GM21723 (cell line): Measurements from ENCODE around the gene SPACA7.
"Not testable (repeated sequence)": the region's sequence is repeated elsewhere in the genome, so short reads cannot be mapped to it uniquely, and the experiment has no call there.

Source experiments
- ATAC-seq: cut with Tn5 transposase; IDR thresholded peaks from one replicate; pipeline ENCODE4 v1.9.1; 2021; ENCODE audit warnings: mild to moderate bottlenecking, moderate library complexity; ENCODE audit not compliant: unreplicated experiment

Gene SPACA7

GRCh38 chr13:112349681-112350080 is 26.5 kb upstream of the SPACA7 start:
- no peak for ATAC-seq

DNA sequence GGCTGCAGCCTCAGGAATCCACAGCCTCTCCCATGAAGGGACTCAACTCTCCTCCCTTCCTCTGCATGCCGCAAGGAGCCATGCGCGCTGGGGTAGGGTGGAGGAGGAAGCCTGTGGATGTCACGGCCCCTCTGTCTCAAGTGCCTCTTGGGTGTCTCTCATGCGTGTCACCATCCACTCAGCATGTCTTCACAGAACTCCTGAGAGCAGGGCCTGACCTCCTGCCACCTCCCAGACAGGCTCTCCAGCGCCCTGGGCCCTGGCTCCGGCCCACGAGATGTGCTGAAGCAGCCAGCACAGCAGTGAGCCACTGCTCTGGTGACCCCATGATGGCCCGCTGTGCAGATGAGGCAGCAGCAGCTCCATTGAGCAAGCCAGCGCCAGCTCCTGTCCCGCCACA is 25.9 kb upstream of the SPACA7 start:
- no peak for ATAC-seq

- ATAC-seq = no peak
Measured at GRCh38 chr13:112351825-112352224, 24.3 kb upstream of the SPACA7 start.

DNA sequence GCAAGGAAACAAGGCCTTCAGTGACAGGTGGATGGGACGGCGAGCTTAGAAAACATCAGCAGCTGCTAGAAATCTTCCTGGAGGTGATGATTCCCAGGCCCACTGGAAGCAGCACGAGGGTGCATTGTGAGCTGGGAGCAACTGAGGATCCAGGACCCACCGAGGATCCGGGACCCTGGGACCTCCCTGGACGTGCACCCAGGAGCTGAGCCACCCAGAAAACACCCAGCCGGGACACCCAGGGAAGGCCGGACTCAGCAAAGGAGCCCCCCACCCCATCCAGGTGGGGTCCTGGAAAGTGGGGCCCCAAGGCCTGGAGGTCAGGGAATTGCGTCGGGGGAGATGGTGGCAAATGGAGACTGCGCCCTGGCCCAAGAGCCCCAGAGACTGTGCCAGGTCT is 22.3 kb upstream of the SPACA7 start:
- no peak for ATAC-seq

GRCh38 chr13:112354330-112355273 is 21.6 kb upstream of the SPACA7 start:
- ATAC-seq = no peak

DNA sequence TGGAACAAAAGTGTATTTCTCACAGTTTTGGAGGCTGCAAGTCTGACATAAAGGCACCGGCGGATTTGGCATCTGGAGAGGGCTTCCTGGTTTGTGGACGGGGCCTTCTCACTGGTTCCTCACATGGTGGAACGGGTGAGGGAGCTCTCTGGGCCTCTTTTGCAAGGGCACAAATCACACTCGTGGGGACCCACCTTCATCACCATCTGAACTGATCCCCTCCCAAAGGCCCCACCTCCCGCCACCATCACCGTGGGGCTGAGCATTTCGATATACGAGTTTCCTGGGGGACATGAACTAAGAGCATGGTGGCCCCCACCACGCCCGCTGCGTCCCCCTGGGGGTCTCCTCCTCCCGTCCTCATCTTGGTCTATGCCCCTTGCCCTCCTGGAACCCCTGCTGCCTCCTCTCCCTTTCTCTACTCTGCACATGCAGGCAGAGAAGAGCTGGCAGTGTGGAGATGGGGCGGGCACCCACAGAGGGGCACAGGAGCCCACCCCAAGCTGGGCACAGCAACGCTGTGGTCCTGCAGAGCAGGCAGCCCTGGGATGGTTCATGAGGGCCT is 20.8 kb upstream of the SPACA7 start:
- ATAC-seq = no peak

GRCh38 chr13:112356190-112356589 is 20.0 kb upstream of the SPACA7 start:
- ATAC-seq = no peak

DNA sequence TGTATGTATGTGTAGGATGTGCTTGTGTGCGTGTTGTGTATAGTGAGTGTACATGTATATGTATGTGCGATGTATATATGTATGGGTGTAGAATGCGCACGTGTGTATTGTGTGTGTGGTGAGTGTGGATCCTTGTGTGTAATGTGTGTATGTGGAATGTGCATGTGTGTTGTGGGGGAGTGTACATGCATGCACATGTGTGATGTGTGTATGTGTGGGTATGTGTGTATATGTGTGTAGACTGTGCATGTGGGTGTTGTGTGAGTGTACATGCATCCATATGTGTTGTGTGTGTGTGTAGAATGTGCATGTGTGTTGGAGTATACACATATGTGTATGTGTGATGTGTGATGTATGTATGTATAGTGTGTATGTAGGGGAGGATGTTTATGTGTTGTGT is 18.0 kb upstream of the SPACA7 start:
- no peak for ATAC-seq

DNA sequence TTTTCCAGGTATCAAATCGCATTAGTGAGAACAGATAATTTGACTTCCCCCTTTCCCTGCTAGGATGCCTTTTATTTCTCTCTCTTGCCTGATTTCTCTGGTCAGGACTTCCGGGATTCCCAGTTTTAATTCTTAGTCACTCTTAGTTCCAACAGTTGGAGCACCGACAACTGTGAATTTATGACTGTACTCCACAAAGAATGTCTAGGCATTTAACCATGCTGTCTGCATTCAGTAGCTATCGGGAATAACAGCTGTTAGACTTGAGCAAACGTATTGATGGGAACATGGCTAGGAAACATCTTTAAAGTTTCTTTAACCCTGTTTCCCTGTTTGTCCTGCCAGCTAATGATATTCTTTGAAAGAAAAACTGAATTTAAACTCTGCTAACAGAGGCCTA is 14.1 kb upstream of the SPACA7 start:
- no peak for ATAC-seq

- no peak for ATAC-seq
Measured at GRCh38 chr13:112363867-112364528, 12.2 kb upstream of the SPACA7 start.

GRCh38 chr13:112366907-112367646 is 9.1 kb upstream of the SPACA7 start:
- ATAC-seq = no peak

- no peak for ATAC-seq
Measured at GRCh38 chr13:112368883-112369282, 7.3 kb upstream of the SPACA7 start.

DNA sequence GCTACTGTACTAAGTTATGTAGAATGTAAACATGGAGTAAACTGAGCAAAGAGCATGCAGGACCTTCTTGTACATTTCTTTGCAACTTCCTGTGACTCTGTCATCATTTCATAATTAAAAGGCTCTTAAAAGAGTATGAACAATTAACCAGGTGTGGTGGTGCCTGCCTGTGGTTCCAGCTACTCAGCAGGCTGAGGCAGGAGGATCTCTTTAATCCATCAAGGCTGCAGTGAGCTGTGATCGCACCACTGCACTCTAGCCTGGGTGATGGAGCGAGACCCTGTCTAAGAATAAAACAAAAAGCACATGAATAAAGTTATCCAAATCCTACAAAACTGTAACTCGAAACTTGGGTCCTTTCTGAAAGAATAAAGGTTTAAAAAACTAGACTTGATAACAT is 5.8 kb upstream of the SPACA7 start:
- no peak for ATAC-seq

GRCh38 chr13:112374271-112374670 is 1.9 kb upstream of the SPACA7 start:
- no peak for ATAC-seq

DNA sequence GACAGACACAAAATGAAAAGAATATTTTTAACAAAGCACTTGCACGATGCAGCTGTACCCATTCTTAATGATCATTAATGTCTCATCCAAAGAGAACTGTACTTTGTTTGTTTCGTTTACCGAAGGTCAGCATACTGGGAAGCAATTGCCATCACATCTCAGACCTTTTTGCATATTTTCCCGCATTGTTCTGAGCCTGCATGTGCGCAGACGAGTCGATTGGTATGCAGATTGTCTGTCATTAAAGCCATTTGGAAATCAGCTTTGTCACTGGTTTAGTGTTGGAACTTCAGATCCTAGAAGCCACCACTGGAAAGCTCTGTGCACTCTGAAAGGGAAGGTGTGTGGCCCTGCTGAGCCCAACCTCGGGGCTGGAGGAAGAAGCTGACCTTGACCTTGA is 15.6 kb downstream of the SPACA7 start:
- ATAC-seq = no peak

- no peak for ATAC-seq
Measured at GRCh38 chr13:112392719-112393118, 16.6 kb downstream of the SPACA7 start.

GRCh38 chr13:112395022-112395421 is 18.9 kb downstream of the SPACA7 start:
- not testable (repeated sequence) for ATAC-seq

- ATAC-seq = not testable (repeated sequence)
Measured at GRCh38 chr13:112395941-112396340, 19.8 kb downstream of the SPACA7 start.

DNA sequence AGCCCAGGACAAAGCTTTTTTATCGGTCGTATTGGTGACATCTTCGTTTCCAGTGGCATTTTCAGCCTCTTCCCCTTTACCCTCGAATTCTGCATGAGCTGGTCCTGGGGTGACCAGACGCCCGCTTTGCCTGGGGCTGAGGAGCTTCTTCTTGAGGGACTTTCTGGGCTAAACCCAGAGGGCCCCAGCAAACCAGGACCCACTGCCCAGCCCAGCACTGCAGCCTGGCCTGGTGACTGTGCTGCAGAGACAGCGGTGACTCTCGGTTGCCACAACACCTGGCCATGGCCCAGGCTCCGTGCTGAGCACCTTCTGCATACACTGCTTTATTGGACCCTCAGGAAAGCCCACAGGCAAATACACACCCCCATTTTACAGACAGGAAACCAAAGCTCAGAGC is 21.0 kb downstream of the SPACA7 start:
- no peak for ATAC-seq

- ATAC-seq = not testable (repeated sequence)
Measured at GRCh38 chr13:112398347-112398746, 22.2 kb downstream of the SPACA7 start.

DNA sequence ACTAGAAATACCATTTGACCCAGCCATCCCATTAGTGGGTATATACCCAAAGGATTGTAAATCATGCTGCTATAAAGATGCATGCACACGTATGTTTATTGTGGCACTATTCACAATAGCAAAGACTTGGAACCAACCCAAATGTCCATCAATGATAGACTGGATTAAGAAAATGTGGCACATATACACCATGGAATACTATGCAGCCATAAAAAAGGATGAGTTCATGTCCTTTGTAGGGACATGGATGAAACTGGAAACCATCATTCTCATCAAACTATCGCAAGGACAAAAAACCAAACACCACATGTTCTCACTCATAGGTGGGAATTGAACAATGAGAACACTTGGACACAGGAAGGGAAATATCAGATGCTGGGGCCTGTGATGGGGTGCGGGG is 33.7 kb downstream of the SPACA7 start:
- ATAC-seq = not testable (repeated sequence)
